Esophagus muscularis mucosa (tissue), 4 donors: ENCODE measurements around the gene GON4L.
"Not testable (repeated sequence)": the region's sequence is repeated elsewhere in the genome, so short reads cannot be mapped to it uniquely, and the experiment has no call there.

Experiments
- CTCF ChIP-seq, 3 experiments: fragments of 200-600 bp in 2 of 3; fragments of 450-650 bp in 1 of 3; sonication (generic) in 2 of 3; IDR thresholded peaks; one replicate each; pipeline ENCODE4 v1.5.1; 2017 to 2019; ENCODE audit warnings: antibody characterized with exemption in 3 of 3, mild to moderate bottlenecking in 2 of 3, moderate library complexity in 1 of 3
- EP300 ChIP-seq: sonication (generic); formaldehyde crosslinking; IDR thresholded peaks from one replicate; pipeline ENCODE4 v1.6.1; 2017; ENCODE audit warnings: antibody characterized with exemption
- POLR2A ChIP-seq: fragments of 450-650 bp; IDR thresholded peaks from one replicate; pipeline ENCODE4 v1.6.1; 2017; ENCODE audit warnings: antibody characterized with exemption, moderate library complexity, mild to moderate bottlenecking, low read depth
- POLR2AphosphoS5 ChIP-seq, 2 donors: sonication (generic); formaldehyde crosslinking; IDR thresholded peaks; one replicate each; pipeline ENCODE4 v1.6.1; 2017; ENCODE audit warnings: antibody characterized with exemption in 2 of 2

- TF ChIP-seq EP300; POLR2AphosphoS5 (IDR thresholded peaks at IDR 0.05); CTCF (IDR thresholded peaks at IDR 0.05); POLR2A: not testable (repeated sequence)
Measured at GRCh38 chr1:155711457-155711856, 145.6 kb downstream of the GON4L start.
